SU-DHL-6 (cell line): ENCODE measurements around the gene GID4.

Experiments
- EZH2phosphoT487 ChIP-seq: fragments of 200-600 bp; sonication (generic), shearing (Covaris generic); conservative IDR thresholded peaks from 2 replicates; pipeline ENCODE4 v1.6.1; 2018; ENCODE audit warnings: mild to moderate bottlenecking, antibody characterized with exemption, low read length, moderate library complexity, mixed read lengths
- TF ChIP-seq, protein P1 (sequence below): fragments of 200-600 bp; sonication (generic); IDR thresholded peaks from one replicate; pipeline ENCODE4 v1.5.1; 2017; ENCODE audit warnings: antibody characterized with exemption, mild to moderate bottlenecking, low read length, moderate library complexity; ENCODE audit not compliant: insufficient read depth, poor library complexity, severe bottlenecking

DNA sequence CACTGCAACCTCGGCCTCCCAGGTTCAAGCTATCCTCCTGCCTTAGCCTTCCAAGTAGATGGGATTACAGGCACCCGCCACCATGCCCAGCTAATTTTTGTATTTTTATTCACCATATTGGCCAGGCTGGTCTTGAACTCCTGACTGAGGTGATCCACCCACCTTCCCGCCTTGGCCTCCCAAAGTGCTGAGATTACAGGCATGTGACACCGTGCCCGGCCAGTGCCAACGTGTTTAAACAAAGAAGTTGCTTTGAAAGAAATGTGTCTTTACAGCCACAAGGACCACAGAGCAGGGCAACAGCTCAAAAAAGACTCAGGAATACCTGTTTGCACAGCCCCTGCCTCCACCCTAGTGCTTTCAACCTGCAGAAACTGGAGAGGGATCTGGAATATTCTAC lies 25.2 kb upstream of the GID4 start:
- TF ChIP-seq, protein P1, sequence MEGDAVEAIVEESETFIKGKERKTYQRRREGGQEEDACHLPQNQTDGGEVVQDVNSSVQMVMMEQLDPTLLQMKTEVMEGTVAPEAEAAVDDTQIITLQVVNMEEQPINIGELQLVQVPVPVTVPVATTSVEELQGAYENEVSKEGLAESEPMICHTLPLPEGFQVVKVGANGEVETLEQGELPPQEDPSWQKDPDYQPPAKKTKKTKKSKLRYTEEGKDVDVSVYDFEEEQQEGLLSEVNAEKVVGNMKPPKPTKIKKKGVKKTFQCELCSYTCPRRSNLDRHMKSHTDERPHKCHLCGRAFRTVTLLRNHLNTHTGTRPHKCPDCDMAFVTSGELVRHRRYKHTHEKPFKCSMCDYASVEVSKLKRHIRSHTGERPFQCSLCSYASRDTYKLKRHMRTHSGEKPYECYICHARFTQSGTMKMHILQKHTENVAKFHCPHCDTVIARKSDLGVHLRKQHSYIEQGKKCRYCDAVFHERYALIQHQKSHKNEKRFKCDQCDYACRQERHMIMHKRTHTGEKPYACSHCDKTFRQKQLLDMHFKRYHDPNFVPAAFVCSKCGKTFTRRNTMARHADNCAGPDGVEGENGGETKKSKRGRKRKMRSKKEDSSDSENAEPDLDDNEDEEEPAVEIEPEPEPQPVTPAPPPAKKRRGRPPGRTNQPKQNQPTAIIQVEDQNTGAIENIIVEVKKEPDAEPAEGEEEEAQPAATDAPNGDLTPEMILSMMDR: no peak
- TF ChIP-seq EZH2phosphoT487: no peak
